HepG2 (cell line): ENCODE data around the gene PATL1. TPM values are rescaled to one million over a fixed set of nuclear protein-coding genes. Genes with fewer than 3 reads are reported as not detected.

Source experiments
- FOXO4 ChIP-seq: sonication (generic); formaldehyde crosslinking; conservative IDR thresholded peaks from 2 replicates; pipeline ENCODE4 v1.8.1; 2023; ENCODE audit warnings: missing genetic modification reagents
- GTF3A ChIP-seq: sonication (generic); formaldehyde crosslinking; conservative IDR thresholded peaks from 2 replicates; pipeline ENCODE4 v1.4.0; 2020; ENCODE audit warnings: mild to moderate bottlenecking, missing genetic modification reagents
- IRX3 ChIP-seq: sonication (generic); formaldehyde crosslinking; IDR thresholded peaks from 2 replicates; pipeline ENCODE4 v1.8.1; 2023; ENCODE audit warnings: mild to moderate bottlenecking, low read depth, missing genetic modification reagents, borderline replicate concordance
- MAX ChIP-seq: IDR thresholded peaks from 2 replicates; pipeline ENCODE4 v1.6.1; 2012; ENCODE audit warnings: inconsistent platforms
- NR2F6 ChIP-seq, 2 experiments: IDR thresholded peaks; 2 replicates each; pipeline ENCODE4 v1.6.1; 2016; ENCODE audit warnings: antibody characterized with exemption in 1 of 2, mild to moderate bottlenecking in 1 of 2
- RBFOX2 ChIP-seq: fragments of 200-400 bp; formaldehyde crosslinking; IDR thresholded peaks from 2 replicates; pipeline ENCODE4 v1.6.1; 2017; ENCODE audit warnings: low read depth, mild to moderate bottlenecking, low read length
- SMARCC2 ChIP-seq: fragments of 450-650 bp; IDR thresholded peaks from 2 replicates; pipeline ENCODE4 v1.6.1; 2017; ENCODE audit warnings: antibody characterized with exemption, mild to moderate bottlenecking
- SNAPC5 ChIP-seq: sonication (generic); formaldehyde crosslinking; IDR thresholded peaks from 2 replicates; pipeline ENCODE4 v1.8.1; 2023; ENCODE audit warnings: mild to moderate bottlenecking, missing genetic modification reagents, borderline replicate concordance
- SP1 ChIP-seq, 2 experiments: fragments of 450-650 bp in 1 of 2; sonication (generic) in 1 of 2; formaldehyde crosslinking in 1 of 2; IDR thresholded peaks; 2 replicates each; pipeline versions ENCODE4 v1.4.0 to v1.6.1; 2016 to 2020; ENCODE audit warnings: missing genetic modification reagents in 1 of 2
- TMF1 ChIP-seq: sonication (generic); formaldehyde crosslinking; IDR thresholded peaks from 2 replicates; pipeline ENCODE4 v1.8.1; 2022; ENCODE audit warnings: low read depth, missing genetic modification reagents
- TRIM24 ChIP-seq: sonication (generic); formaldehyde crosslinking; IDR thresholded peaks from 2 replicates; pipeline ENCODE4 v1.8.0; 2022; ENCODE audit warnings: mild to moderate bottlenecking, missing genetic modification reagents
- ZBTB42 ChIP-seq: sonication (generic); formaldehyde crosslinking; IDR thresholded peaks from 2 replicates; pipeline ENCODE4 v1.5.0; 2020; ENCODE audit warnings: mild to moderate bottlenecking, missing genetic modification reagents
- ZKSCAN8 ChIP-seq: IDR thresholded peaks from 2 replicates; pipeline ENCODE4 v1.6.1; 2016; ENCODE audit warnings: borderline replicate concordance, missing genetic modification reagents, missing compliant biosample characterization
- ZNF251 ChIP-seq: sonication (generic); formaldehyde crosslinking; IDR thresholded peaks from 2 replicates; pipeline ENCODE4 v1.9.0; 2021; ENCODE audit warnings: mild to moderate bottlenecking, missing genetic modification reagents
- ZNF274 ChIP-seq: sonication (generic); formaldehyde crosslinking; IDR thresholded peaks from 2 replicates; pipeline ENCODE4 v1.5.1; 2020; ENCODE audit warnings: mild to moderate bottlenecking, missing genetic modification reagents
- ZNF354B ChIP-seq: sonication (generic); formaldehyde crosslinking; IDR thresholded peaks from 2 replicates; pipeline ENCODE4 v1.8.0; 2022; ENCODE audit warnings: mild to moderate bottlenecking, missing genetic modification reagents
- ZNF570 ChIP-seq: sonication (generic); formaldehyde crosslinking; IDR thresholded peaks from 2 replicates; pipeline ENCODE4 v1.4.0; 2020; ENCODE audit warnings: mild to moderate bottlenecking, missing genetic modification reagents, borderline replicate concordance
- ZNF619 ChIP-seq: sonication (generic); formaldehyde crosslinking; IDR thresholded peaks from 2 replicates; pipeline ENCODE4 v1.4.0; 2020; ENCODE audit warnings: mild to moderate bottlenecking, missing genetic modification reagents
- ZNF770 ChIP-seq: sonication (generic); formaldehyde crosslinking; IDR thresholded peaks from 2 replicates; pipeline ENCODE4 v1.5.0; 2020; ENCODE audit warnings: mild to moderate bottlenecking, missing genetic modification reagents
- ZNF839 ChIP-seq: sonication (generic); formaldehyde crosslinking; IDR thresholded peaks from 2 replicates; pipeline ENCODE4 v1.4.0; 2020; ENCODE audit warnings: missing genetic modification reagents, mild to moderate bottlenecking, borderline replicate concordance
- ZSCAN20 ChIP-seq: sonication (generic); formaldehyde crosslinking; IDR thresholded peaks from 2 replicates; pipeline ENCODE4 v1.4.0; 2020; ENCODE audit warnings: missing genetic modification reagents, mild to moderate bottlenecking, borderline replicate concordance
- polyA plus RNA-seq, 8 experiments: library from polyadenylated mRNA; depleted of rRNA in 3 of 8; stranded (reverse) in 7 of 8; unstranded in 1 of 8; fragments of >200 nt; fragmentation: Illumina TruSeq in 4 of 8; extraction: Trizol in 4 of 8; gene quantifications; 2 replicates each; pipeline versions ENCODE4 v1.2.1 to v1.2.3, GENCODE V29; 2011 to 2016; ENCODE audit warnings: low read depth in 4 of 8, missing spikeins in 1 of 8, mixed read lengths in 1 of 8; ENCODE audit not compliant: insufficient read depth in 1 of 8
- total RNA-seq, 5 experiments: library from RNA; depleted of rRNA; stranded (reverse); fragments of >200 nt; fragmentation: Illumina TruSeq; extraction: Trizol; gene quantifications; 2 replicates each; pipeline ENCODE4 v1.2.3, GENCODE V29; 2016; ENCODE audit warnings: low read depth in 1 of 5
- TF ChIP-seq, protein P1 (sequence below), 2 experiments: sonication (generic) in 1 of 2; formaldehyde crosslinking in 1 of 2; IDR thresholded peaks; 2 replicates each; pipeline versions ENCODE4 v1.4.0 to v1.6.1; 2018 to 2020; ENCODE audit warnings: missing genetic modification reagents in 2 of 2, borderline replicate concordance in 1 of 2, low read depth in 1 of 2, mild to moderate bottlenecking in 1 of 2, missing biosample characterization in 1 of 2
- TF ChIP-seq, protein P2 (sequence below): sonication (generic); formaldehyde crosslinking; IDR thresholded peaks from 2 replicates; pipeline ENCODE4 v1.8.0; 2023; ENCODE audit warnings: mild to moderate bottlenecking, missing genetic modification reagents

PATL1 gene
- total and polyA plus RNA-seq, 2 of the 13 experiments (the other 11 are each of a cell fraction or from before 2014, with no cell fraction given) = 12.9 to 26.8 TPM

DNA sequence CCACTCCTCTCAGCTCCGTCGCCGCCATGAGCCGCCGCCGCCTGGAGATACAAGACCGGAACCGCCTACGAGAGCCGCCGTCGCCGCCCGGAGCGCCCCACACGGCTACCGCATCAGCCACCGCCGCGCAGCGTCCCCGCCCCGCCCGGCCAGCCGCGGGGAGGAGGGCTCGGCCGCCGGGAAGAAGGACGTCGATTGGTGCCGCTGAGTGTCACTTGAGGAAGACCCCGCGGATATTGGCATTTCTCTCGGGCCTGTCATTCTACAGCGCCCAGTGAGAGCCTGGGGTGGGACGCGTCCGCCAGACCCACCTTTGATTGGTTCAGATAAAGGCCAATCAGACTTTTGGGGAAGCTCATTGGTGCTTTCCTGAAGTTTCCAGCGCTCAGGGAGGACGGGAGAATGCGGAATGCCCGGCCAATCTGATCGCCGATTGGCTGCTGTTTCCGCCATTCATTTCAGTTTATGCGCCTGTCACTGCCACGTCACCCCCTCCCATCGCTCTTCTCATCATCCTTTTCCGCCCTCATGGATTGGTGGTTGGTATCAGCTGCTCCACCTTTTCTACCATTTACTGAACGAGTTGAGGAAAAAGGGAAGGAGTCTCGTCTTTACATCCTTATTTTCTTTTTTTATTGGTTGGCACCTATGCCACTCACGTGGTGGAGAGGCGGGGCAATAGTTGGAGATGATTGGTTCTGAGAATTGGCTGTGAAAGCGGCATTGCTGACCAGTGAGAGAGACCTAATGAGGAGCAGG lies 53.0 kb downstream of the PATL1 start, which contains the start of gene OSBP (continued):
- TF ChIP-seq TRIM24 (CRISPR knock-in tag) (no peak), GTF3A (CRISPR knock-in tag) (no peak), IRX3 (no peak), TMF1 (no peak), ZNF839 (CRISPR knock-in tag) (no peak), ZNF570 (no peak), SNAPC5 (CRISPR knock-in tag) (peak; percentile 28; the same call in 1 of the 2 replicates), ZNF770 (no peak), ZBTB42 (CRISPR knock-in tag) (no peak), FOXO4 (no peak), ZNF274 (CRISPR knock-in tag) (peak; percentile 8; the same call in 1 of the 2 replicates), NR2F6 (IDR thresholded peaks at IDR 0.05) (no peak), NR2F6 (CRISPR knock-in tag; IDR thresholded peaks at IDR 0.05) (no peak), SP1 (IDR thresholded peaks at IDR 0.05) (peak; percentile 6; the same call in 1 of the 2 replicates), SP1 (CRISPR knock-in tag; IDR thresholded peaks at IDR 0.05) (peak; percentile 70), ZNF619 (no peak), ZKSCAN8 (CRISPR knock-in tag) (no peak), SMARCC2 (no peak), ZNF354B (CRISPR knock-in tag) (no peak), RBFOX2 (peak; percentile 94), ZNF251 (CRISPR knock-in tag) (no peak), MAX (peak; percentile 17; the same call in 1 of the 2 replicates), ZSCAN20 (CRISPR knock-in tag) (no peak)
- TF ChIP-seq, protein P1, sequence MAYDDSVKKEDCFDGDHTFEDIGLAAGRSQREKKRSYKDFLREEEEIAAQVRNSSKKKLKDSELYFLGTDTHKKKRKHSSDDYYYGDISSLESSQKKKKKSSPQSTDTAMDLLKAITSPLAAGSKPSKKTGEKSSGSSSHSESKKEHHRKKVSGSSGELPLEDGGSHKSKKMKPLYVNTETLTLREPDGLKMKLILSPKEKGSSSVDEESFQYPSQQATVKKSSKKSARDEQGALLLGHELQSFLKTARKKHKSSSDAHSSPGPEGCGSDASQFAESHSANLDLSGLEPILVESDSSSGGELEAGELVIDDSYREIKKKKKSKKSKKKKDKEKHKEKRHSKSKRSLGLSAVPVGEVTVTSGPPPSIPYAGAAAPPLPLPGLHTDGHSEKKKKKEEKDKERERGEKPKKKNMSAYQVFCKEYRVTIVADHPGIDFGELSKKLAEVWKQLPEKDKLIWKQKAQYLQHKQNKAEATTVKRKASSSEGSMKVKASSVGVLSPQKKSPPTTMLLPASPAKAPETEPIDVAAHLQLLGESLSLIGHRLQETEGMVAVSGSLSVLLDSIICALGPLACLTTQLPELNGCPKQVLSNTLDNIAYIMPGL (CRISPR knock-in tag; IDR thresholded peaks at IDR 0.05; ENCODE audit: borderline replicate concordance in 1 of 2, low read depth in 1 of 2) = peak in 1 of 2 experiments; percentile 12; a peak in 2 of 4 replicates
- TF ChIP-seq, protein P2, sequence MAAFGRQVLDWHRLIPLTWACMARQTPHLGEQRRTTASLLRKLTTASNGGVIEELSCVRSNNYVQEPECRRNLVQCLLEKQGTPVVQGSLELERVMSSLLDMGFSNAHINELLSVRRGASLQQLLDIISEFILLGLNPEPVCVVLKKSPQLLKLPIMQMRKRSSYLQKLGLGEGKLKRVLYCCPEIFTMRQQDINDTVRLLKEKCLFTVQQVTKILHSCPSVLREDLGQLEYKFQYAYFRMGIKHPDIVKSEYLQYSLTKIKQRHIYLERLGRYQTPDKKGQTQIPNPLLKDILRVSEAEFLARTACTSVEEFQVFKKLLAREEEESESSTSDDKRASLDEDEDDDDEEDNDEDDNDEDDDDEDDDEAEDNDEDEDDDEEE (CRISPR knock-in tag) = no peak
